Stimulated activated CD8-positive, alpha-beta memory T cell treated with anti-CD3 and anti-CD28 coated beads, Interleukin-12 subunit alpha, Interleukin-12 subunit beta, amount 100 ng/mL, for 4 hours (primary cell): ENCODE measurements around the gene APP.
"Not testable (repeated sequence)": the region's sequence is repeated elsewhere in the genome, so short reads cannot be mapped to it uniquely, and the experiment has no call there.

ENCODE experiments used
- DNase-seq: peaks from one replicate; pipeline ENCODE4 v3.0.0-alpha.2; 2020; ENCODE audit warnings: low read depth

The APP gene

DNA sequence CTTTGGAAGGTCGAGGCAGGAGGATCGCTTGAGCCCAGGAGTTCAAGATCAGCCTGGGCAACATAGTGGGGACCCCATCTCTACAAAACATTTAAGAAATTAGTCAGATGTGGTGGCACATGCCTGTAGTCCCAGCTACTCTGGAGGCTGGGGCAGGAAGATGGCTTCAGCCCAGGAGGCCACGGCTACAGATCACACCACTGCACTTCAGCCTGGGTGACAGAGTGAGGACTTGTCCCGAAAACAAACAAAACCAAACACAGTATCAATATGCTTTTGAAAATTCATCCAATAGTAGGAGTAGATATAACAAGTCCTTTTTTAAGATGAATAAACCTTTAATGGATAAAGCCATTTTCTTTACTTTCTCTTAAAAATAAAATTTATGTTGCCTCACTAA lies 8.5 kb downstream of the APP start:
- no peak for DNase-seq

DNA sequence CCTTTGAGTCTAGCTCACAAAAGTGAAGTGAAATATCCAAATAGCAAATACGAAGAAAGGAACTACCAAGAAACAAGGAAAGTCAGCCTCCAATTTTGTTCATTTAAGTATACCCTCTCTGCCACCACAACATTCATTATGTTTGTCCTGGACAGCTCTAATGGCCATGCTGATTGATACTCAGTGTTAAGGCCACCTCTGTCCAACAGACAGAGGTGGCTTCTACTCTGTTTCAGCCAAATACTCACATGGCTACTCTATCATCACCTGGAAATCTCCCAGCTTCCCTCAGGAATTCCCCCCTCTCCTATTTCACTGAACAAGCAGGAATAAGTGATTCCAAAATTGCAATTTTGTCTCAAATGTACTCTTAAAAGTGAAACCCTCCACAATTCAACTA lies 10.7 kb downstream of the APP start:
- no peak for DNase-seq

DNA sequence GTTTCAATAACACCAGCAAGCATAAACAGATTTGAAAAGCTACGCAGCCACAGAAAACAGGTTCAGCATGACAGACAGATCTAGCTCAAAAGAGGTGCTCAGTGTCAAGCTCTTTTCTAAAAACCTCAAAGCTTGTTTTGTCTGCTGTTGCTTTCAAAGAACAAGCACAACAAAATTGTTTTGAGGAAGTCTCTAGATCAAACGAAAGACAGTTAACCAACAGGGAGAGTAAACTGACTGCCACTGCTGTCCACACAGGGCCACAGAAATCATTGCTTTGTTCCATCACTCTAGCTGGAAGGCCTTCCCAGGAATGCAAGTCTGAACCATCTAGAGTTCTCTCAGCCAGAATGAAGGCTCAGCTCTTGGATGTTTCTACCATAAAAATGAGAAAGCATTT lies 12.8 kb downstream of the APP start:
- DNase-seq: no peak

DNA sequence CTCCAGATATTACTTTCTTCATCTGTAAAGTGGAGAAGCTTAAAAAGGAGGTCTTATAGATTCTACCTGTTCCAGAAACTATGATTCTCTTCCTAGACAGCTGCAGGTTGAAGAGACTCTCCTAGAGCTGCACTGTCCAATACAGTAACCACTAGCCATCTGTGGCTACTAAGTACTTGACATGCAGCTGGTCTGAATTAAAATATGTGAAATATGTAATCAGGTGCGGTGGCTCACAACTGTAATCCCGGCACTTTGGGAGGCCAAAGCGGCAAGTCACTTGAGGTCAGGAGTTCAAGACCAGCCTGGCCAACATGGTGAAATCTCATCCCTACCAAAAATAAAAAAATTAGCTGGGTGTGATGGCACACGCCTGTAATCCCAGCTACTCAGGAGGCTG lies 15.8 kb downstream of the APP start:
- DNase-seq: no peak

DNA sequence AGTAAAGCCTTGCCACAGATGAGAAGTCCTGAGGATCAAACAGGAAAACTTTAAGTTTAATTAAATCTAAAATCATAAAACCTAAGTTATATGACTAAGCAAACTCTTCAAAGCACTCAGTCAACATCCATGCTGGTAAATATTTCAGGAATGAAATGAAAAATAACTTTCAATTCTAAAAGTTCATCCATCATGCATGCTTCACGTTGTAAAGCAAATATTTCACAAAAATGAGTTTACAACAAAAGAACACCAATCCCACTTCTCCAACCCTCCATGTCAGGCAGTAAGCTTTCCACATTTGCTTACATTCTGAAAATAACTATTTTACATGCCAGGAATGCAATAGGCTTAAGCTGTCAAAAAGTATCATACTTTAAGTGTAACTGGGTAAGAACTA lies 16.8 kb downstream of the APP start:
- DNase-seq: no peak

DNA sequence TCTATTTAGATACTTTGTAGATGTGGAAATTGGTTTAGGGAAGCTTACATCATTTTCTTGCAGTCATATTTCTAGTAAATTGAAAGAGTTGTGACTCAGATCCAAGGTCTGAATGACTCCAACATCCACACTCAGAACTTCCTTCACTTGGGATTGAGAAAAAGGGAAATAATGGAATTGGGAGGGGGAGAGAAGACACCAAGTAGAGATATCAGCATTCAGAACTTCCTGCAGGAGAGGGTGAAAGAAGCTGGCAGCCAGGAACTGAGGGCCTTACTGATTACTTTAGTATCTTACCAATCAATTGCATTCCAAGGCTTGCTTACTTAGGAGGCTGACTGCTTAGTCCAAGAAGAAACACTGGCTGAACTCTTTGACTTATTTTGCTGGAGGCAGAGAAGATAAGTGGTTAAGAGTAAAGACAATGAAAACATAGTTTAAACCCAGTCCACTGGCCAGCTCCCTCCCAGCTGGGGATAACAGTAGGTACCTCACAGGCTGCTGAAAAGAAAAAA lies 21.7 kb downstream of the APP start:
- no peak for DNase-seq

DNA sequence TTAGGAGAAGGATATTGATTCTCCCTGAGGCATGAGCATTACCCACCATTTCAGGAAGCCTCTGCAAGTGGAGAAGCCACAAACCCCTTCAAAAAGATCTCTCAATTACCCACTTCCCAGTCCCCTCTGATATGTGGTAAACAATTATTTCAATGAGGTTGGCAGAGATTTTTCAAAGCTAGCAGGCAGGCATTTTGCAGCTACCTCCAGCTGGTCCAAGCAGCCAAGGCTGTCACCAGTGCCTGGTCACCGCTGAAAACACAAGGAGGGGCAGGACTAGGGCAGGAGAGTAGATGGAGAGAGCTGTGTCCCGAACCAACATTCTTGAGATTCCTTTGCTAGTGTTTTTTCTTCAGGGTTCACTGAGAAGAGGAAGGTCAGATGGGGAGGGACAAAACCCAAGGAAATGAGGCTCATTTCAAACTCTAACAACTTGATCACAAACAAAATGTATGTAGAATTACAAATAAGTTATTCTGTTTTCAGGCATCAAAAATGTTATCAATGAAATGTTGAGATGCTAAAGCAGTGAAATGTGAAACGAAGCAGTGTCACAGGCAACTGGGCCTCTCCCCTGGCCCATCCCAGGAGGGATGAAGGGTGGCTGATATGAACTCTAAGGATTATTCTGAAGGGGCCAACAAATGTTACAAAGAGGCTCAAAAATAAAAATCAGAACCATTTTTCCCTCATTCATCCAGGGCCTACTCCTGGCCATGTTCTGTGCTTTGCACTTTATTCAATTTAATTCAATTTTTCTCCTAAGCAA lies 22.3 kb downstream of the APP start:
- no peak for DNase-seq

DNA sequence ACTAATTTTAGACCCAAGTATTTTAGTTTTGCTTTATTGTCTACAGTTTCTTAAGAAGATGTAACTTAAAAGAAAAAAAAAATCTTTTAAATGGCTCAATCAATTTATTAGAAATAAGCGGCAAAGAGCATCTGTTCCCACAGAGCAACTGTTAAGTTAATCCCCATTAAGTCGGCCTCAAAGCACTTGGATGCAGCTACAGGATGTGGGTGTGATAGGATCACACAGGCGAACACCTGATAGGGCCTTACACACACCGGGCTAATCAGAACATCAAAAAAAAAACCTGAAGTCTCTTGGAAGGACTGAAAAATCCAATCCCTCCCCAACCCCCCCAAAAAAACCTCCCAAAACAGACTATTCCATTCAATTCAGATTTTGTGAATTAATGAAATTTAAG lies 23.0 kb downstream of the APP start:
- no peak for DNase-seq

DNA sequence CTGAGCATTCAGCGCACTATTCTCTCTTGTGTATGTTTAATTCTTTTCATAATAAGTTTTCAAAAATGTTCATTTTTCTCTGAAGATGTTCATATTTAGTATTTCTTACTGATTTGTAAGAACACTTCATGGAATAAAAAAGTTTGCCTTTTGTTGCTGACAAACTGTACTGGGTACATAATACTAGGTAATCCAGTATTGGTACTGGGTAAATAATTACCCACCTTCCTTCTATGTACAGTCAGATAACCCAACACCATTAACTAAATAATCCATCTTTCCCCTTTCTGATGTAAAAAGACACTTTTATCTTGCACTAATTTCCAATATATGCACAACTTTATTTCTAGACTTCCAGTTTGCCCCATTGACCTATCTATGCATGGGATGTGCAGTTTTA lies 23.9 kb downstream of the APP start:
- DNase-seq: no peak

DNA sequence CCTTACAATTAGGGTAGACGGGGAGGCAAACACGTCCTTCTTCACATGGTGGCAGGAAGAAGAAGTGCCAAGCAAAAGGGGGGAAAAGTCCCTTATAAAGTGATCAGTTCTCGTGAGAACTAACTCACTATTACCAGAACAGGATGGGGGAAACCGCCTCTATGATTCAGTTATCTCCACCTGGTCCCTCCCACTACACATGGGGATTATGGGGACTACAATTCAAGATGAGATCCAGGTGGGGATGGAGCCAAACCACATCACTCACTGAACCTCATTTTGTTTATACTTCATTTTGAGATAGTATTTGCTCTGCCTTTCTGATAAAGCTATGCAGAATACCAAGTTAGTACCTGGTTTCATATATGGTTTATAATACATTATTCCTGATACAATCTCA lies 26.5 kb downstream of the APP start:
- no peak for DNase-seq

DNA sequence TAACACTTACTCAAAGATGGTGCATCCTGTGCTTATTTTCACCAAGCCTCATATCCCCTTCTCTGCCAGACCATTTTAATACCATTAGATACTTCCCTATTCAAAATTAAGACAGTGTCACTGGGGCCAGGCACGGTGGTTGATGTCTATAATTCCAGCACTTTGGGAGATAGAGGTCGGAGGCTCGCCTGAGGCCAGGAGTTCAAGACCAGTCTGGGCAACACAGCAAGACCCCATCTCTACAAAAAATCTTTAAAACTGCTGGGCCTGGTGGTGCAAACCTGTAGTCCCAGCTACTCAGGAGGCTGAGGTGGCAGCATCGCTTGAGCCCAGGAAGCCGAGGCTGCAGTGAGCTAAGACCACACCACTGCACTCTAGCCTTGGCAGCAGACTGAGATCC lies 28.2 kb downstream of the APP start:
- no peak for DNase-seq

DNA sequence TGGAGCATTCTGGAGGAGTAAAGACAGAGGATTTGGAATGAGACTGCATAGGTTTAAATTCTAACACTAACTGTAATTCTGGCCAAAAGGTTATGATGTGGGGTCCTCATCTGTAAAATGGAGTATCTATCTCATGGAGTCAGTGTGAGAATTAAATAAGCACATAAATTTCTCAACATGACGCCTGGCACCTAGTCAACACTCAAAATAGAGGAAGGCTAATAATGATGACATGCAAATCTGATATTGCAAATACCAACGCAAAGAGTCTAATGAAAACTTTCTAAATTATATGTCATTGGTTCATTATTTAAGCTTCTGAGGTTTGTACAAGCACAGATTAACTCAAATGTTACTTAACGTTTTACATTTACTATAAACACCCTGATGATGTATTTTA lies 29.6 kb downstream of the APP start:
- no peak for DNase-seq

DNA sequence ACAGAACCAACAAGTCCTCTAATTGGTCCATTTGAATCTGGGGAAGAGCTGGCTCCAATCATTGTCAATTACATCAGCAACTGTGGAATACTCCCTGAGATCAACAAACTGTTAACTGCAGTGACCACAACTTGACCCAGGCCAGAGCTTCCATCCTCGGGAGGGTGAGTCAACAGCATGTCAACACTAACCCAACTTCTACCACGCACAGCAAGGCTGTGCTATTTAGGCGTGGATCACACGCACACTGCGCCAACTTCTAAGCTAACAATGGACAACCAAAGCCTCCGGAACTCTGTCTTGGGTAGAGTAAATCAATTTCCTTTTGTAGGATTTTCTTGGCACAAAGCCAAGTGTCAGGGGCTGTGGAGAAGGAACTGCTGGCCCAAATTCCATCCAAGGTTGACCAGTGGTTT lies 30.4 kb downstream of the APP start:
- no peak for DNase-seq

DNA sequence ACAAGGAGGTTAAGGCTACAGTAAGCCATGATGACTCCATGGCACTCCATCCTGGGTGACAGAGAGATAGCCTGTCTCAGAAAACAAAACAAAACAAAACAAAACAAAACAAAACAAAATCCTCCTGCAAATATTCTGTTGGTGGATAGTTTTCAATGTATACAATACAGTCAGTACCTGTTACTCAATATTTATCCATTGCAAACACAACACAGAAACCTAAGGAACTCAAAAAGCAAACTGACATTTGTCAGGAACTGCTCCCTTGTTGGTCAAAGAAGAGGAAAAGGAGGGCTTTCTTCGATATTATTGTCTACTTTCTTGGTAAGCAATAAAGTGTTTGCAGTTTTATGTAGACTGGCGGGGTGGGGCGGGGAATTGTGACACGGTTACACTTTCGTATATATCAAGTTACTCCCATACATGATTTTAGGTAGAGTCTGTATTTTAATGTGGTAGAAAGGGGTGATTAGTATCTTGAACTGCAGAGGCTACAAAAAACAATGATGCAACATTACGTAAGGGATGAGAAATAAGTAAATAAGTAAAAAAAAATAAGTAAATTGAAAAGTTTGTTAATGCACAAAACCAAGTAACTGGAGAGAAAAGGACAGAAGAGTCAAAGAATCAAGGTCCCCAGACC lies 31.8 kb downstream of the APP start:
- no peak for DNase-seq

DNA sequence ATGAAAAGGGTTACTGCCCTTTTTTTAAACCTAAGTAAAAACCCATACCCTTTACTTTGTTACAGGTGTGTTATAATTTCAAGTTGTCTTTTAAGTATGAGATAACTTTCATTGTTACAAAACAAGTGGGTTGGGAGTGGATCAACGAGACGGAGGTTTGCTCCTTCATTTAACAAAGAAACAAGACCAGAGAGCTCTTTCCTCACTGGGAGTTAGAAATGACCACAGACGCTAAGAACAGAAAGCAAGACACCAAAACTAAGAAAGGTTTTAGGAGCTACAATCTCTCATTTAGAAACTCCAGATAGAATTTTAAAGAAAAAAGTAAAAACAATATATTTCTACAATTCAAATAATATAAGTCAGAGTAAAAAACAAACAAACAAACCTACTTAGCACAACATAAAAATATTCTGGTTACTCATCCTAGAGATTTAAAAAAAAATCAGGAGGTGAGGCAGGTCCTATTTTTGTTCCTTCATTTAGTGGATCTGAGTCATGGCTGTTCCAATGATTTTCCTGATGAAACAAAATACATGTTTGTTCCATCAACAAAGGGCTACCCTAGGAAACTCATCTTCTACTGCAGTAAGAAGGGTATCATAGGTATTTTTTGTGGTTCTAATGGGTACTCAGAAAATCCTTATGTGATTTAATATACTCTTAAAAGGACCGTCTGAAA lies 33.0 kb downstream of the APP start:
- DNase-seq: no peak

DNA sequence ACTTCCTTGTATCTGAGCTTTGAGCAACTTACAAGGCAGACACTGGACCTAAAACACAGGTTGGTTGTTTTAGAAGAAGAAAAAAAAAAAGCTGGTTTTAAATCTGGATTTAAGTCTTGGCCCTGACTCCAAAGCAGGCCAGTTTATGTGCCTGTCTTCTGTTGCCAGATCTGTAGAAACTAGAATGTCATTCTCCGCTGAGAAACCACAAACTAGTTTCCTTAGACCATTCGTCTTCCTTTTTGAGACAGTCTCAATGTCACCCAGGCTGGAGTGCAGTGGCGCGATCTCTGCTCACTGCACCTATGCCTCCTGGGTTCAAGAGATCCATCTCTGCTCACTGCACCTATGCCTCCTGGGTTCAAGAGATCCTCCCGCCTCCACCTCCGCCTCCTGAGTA lies 33.9 kb downstream of the APP start:
- DNase-seq: no peak

DNA sequence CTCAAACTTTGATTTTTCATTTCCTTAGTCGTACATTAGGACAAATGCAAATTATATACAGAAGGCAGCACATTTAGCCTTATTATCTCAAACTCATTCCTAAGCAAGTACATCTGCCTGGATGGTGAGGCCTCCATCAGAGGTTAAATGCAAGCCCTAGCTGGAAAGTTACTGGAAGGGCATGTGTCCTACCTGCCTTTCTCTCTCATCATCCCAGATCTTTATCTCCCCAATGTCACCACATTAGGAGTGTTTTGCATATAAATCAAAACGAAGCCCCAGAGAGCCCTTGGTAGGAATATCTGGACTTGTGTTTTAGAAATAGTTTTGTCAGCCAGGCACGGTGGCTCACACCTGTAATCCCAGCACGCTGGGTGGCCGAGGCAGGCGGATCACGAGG lies 35.0 kb downstream of the APP start:
- DNase-seq: no peak

DNA sequence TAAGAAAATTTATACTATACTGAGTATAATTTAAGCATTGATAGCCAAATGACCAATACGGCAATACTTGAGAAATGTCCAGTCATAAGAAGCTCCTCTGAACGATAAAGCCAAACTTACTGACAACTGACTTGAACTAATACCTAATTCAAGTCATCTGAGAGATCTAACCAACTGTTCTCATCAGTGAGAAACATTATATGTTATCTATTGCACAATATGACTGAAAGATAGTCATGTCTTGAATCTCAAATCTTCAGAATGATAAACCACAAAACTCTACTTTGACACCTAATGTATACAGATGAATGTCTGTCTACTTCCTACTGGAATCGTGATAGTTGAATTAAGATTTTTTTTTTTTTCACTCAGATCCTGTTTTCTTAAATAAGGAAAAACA lies 39.0 kb downstream of the APP start:
- DNase-seq: no peak

DNA sequence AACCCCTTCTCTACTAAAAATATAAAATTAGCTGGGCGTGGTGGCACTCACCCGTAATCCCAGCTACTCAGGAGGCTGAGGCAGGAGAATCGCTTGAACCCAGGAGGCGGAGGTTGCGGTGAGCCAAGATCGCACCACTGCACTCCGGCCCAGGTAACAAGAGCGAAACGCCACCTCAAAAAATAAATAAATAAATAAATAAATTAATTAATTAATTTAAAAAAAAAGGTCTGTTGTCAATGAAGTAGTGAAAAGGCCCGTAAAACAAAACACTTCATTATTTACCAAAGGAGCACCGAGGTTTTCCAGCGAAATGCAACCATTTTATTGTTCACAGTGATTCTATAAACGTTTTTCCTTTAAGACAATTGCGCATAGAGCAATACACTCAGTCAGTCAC lies 39.5 kb downstream of the APP start:
- not testable (repeated sequence) for DNase-seq

DNA sequence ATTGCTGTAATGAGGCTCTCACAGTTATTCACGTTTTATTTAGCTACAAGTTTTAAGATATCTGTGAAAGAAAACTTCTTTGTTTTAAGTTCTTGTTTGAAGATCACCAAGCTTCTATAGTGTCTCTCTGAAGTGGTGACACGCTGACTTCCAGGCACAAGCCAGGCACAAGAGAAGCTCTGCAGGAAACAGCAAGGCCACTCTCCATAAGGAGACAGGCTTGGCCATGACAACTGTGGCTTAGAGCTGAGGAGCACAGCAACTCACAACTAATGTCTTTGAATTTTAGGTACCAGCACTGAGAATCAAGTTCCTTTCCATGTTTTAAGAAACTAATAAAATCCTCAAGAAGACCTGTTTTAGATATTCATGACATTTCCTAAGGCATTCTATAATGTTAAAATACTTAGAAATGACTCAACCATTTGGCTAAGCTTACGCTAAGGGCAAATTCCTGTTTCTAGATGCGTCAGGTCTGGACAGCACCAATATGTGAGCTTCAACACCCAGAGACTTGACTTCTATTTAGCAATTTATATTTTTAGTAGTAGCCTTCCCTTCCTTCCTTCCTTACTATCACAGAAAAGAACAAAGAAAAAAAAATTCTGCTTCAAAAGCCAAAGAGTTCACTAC lies 40.2 kb downstream of the APP start:
- no peak for DNase-seq

DNA sequence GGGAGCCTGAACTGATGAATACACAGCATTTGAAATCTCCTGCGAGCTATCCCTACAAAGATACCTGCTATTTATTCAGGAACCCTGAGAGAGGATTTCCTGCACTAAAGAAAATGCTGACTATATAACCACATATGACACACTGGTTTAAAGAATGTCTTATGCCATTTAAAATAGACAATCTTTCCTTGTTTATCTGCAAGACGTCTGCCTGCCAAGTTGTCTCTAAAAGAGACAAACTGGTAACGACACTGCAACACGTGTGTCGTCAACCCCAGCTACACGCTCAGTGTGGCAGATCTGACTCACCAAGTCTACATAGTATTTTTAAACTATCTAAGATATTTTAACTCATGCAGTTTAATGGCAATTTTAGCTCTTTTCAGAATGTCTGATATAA lies 42.7 kb downstream of the APP start:
- DNase-seq: no peak

DNA sequence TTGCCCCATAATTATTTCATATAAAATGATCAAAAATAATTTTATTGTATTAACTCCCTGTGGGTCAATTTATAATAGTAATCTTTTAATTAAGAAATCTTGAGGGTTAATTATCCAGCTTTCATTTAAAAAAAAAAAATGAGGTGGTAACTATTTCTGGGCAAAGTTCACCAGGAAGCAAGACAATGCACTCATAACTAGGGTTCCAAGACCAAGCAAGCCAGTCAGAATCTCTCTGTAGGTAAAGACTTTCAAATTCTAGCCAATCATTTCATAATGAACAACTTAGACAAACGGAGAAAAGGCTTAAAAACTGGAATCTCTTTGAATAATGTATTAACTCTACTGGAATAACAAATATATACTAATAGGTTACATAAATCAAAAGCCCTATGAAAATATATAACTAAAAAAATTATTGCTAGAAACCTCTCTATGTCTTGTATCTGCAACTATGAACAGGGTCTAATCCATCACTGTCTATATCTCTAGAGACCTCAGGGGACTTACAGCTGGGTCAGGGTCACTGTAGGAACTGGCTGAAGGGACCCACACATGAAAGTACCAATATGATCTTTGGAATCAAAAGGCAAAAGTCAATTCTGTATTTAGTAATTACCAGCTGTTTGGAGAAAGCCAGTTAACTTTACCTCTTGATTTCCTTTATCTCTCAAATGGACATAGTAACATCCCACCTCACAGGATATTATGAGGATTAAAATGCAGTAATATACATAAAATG lies 43.3 kb downstream of the APP start:
- DNase-seq: no peak
